Dedifferentiated amniotic fluid mesenchymal stem cell (primary cell): ENCODE data around the gene MRPL28.
"Not testable (repeated sequence)": the region's sequence is repeated elsewhere in the genome, so short reads cannot be mapped to it uniquely, and the experiment has no call there.

Source experiments
- DNase-seq: peaks from one replicate; pipeline ENCODE4 v3.0.0-alpha.2; 2016; ENCODE audit errors: extremely low spot score

Gene MRPL28

DNA sequence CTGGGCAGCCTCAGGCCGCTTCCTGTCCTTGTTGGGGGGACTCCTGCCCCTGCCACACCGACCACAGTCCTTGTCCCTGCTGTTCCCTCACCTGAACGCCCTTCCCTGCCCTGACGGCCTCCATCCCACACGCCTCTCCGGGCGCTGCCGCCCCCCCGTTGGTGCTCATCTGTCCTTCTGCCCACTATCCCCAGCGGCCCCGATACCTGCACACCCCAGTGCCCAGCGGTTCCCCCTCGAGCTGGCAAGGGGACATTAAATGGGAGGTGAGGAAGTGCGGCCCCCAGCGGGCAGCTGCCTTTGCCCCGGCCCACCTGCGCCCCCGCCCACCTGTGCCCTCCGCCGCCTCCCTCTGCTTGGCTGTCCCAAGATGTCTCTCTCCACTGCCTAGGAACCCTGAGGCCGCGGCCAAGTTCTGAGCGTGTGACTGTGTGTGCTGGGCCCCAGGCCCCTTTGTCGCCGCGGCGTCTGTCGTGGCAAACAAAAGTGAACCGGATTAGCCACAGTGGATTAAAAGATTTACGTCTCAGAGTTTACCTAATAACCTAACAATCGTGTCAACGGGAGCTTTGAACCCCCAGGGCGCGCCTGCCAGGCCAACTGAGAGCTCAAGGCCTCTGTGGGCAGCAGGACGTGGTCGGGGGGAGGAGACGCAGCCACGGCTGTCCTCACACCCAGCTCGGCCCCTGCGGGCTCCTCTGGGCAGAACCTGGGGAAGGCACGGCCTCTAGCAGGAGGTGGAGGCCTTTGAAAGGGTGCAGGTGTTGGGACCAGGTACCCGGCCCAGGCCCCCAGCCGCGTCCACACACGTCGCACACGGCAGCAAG lies 10.3 kb downstream of the MRPL28 start:
- no peak for DNase-seq

DNA sequence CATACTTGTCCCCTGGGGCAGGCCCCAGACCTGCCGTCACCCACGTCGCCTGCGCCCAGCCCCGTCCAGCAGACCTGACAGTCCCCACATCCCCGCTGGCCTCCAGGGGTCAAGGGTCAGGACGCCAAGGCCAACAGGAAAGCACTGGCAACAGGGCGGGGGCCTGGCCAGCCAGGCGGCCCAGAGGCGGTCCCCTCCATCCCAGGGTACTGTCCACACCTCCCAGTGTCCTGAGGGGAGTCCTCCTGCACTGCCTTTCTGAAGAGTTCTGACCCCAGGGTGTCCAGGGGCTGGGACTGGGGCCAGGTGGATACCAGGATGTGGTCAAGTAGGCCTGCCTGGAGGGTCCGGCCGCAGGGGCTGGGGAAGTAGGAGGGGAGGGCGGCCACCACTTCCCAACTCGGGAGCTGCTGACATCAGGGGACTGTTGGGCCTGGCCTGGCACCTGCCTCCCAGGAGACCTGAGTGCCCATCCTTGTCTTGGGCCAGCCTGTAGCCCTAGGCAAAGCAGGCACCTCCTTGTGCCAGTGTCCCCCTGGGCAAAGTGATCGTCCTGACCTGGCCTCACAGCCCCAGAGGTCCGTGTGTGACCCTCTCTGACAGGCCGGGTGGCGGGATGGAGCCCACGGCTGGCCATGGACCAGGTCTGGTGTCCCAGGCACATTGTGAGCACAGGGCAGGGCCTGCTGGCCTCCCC lies 11.1 kb downstream of the MRPL28 start:
- DNase-seq = no peak

DNA sequence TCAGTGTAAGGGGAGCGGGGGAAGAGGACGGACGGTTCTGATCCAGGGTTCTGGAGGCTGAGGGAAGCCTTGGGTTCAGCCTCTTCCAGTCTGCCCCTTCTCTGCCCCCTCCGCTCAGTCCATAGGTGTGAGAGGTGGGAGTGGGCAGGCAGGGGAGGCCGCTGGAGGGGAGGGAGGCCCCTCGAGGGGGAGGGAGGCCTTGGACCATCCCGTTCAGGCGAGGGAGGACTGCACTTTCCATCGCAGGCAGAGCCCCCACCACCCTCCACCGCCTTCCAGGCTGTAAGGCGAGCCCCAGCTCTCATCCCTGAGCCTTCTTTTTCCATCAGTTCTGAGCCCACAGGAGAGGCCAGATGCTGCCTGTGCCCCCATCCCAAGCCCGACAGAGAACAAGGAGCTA lies 13.6 kb downstream of the MRPL28 start:
- no peak for DNase-seq

DNA sequence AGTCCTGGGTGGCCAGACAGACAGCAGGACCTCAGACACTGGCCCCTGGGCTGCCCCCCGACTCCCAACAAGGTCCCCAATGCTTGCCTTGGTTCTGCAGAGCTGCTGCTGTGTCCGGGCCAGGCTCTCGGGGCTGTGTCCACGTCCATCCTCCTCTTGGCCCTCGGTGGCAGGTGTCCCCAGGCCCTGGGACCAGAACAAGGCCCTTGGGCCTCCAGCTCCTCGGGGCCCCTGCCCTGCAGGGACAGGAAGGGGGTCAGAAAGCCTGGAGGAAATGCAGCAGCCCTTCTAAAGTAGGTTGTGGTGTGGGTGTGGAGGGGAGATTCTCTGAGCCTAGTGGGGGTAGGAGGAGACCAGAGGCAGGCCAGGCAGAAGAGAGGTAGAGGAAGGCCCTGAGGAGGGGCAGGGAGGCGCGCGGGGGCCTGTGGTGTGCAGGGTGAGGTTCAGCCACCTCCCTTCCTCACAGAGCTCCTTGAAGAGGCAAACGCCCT lies 15.3 kb downstream of the MRPL28 start:
- no peak for DNase-seq

DNA sequence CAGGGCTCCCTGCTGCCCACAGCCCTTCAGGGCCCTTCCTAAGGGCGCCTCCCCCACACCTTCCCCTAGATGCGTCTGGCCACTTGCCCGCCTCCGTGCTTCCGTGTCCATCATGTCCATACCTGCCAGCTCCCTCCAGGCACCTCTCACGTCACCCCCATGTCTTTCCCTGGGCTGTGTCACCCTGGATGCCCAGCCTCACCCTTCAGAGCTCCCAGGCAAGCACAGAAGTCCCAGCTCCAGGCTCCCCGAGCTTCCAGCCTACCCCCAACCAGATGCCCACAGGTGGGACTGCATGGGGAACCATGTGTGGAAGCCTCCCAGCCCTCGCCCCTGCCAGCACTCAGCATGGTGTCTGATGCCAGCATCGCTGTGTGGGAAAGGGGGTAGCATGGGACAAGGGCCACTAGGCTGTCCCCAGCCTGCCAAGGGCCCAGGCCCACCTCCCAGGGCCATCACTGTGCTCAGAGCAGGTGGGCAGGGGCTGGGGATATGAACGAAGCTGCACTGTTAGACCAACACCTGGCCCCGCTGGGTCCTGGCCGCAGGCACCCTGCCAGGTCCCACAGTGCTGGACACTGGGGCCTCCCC lies 16.0 kb downstream of the MRPL28 start:
- no peak for DNase-seq

DNA sequence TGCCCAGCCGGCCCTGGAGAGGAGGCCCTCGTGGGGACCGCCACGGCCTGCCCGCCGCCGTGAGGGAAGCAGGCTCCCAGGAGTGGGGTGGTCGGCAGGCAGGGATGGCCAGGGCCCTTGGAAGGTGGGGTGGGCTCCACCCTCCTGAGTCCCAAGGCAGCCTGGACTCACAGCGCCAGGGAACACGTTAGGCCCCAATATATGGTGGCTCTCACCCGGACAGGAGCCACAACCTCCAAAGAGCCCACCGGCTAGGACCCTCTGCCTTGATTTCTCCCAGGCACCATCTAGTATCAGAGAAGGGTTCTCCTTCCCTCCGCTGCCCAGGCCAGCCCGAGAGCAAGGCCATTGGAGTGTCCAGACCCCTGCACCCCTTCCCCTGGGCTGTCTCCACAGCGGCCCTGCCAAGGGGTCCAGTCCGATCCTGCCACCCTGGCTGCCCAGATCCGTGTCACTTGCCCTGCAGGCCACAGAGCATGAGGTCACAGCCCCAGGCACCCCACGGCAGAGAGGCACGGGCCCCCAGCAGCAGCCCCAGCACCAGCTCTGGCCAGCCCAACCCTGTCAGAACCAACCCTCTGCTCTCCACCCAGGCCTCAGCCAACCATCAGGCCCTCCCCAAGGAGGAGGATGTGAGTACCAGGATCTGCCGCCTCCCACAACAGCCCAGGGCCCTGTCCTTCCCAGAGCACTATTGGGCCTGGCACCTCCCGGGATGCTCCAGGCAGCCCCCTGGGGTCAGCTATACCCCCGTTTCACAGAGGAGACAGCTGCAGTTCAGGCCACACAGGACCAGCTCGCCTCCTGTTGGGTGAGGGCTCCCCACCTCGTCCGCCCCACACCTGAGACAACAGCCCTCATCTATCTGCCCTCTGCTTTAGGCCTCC lies 16.7 kb downstream of the MRPL28 start:
- no peak for DNase-seq

DNA sequence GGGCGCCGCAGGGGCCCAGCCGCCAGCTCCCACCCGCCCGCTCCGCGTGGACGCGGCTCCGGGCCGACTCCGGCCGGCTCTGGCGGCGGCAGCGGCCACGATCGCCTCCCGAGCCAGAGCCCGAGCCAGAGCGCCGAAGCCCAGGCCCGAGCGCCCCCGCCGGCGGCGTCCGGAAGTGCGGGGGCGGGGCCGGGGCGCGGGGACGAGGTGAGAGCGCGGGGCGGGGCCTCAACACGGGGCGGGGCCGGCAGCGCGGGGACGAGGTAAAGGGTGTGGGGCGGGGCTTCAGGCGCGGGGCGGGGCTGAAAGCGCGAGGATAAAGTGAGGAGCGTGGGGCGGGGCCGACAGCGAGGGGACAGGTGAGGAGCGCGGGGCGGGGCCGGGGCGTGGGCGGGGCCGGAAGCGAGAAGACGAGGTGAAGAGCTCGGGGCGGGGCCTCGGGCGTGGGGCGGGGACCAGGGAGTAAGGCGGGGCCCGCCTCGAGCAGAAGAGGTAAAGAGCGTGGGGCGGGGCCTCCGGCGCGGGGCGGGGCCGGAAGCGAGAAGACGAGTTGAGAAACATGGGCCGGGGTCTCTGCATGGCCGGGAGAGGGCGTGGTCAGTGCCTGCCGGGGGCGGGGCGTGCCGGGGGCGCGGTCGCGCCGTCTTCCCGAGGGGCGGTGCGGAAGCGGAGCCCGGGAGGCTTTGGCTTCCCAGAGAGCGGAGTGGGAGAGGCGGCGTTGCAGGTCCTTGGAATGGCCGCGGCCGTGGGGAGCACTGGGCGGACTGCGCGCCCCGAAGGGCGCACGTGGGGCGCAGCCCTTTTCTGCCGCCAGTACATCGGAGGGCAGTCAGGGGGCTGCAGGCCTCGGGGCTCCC lies 17.6 kb downstream of the MRPL28 start, which contains the start of gene AXIN1:
AXIN1 (minus strand) TSS at position 177 of the 857 bp plus-strand sequence. CDS start 5,698 bp downstream, outside the sequence.
- DNase-seq = peak; percentile 74

DNA sequence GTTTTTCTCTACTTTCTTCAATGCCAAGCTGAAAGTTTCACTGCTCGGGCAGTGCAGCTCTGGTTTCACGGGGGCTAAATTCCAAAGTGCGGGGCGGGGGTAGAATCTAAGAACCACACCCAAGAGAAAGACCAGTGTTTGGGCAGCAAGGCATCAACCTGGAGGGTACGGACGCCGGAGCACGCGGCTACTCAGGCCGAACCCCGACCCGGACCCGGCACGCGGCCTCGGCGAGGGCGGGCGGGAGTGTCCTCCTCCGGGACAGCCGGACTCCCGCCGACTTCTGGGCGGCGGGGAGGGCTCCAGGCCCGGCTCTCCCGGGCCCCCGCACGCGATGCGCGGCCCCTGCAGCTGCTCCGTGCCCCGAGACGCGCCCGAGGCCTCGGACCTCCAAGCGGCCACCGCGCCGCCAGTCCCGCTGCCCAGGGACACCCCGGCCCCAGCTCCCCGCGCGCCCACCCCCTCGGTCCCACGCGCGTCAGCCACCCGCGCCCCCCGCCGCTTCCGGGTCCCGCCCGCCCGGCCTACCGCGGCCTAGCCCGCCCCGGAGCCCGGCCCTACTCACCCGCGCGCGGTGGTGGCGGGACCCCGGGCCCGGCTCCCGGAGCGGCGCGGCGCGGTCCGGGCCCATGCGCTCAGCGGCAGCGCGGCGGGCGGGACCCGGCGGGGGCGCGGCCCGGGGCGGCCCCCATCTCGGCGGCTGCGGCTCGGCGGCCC lies 18.4 kb downstream of the MRPL28 start:
- no peak for DNase-seq

DNA sequence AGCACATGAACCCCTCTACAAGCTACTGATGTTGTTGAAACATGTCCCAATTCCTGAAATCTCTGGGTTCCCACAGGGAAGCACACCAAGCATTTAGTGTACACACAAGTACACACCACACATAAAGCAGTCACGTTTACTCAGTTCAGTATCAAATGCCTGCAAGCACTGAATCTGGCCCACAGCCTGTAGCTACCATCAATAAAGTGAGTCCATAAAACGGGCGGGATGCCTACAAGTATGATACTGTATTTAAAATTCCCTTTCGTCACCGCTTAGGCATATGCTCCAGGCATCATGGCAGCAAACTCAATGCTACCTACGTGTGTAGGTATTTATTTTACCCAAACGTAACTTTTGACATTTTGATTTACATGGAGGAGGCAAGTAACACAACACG lies 20.1 kb downstream of the MRPL28 start:
- DNase-seq = no peak

DNA sequence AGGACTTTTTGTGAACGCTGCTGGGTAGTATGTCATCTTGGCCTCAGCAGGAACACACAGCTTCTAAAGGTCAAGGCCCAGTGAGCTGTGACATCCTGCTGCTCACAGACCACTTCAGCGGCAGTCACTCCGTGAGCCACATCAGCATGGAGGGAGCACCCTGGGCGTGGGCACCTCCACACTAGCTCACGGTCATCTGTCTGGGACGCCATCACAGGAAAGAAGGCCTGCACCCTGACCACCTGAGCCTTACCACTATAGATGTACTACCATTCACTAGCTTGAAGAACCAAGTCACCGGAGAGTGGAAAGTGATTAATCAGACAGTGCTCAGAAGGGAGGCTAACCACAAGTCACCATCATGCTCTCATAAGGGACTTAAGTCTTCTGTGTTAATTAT lies 21.1 kb downstream of the MRPL28 start:
- no peak for DNase-seq

DNA sequence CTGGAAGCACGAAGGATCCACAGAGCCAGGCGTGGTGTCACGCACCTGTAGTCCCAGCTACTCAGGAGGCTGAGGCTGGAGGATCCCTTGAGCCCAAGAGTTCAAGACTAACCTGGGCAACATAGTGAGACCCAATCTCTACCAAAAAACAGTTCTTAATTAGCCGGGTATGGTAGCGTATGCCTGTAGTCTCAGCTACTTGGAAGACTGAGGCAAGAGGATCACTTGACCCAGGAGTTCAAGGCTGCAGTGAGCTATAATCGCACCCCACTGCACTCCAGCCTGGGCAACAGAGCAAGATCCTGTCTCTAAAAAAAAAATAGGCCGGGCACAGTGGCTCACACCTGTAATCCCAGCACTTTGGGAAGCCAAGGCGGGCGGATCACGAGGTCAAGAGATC lies 21.8 kb downstream of the MRPL28 start:
- not testable (repeated sequence) for DNase-seq

DNA sequence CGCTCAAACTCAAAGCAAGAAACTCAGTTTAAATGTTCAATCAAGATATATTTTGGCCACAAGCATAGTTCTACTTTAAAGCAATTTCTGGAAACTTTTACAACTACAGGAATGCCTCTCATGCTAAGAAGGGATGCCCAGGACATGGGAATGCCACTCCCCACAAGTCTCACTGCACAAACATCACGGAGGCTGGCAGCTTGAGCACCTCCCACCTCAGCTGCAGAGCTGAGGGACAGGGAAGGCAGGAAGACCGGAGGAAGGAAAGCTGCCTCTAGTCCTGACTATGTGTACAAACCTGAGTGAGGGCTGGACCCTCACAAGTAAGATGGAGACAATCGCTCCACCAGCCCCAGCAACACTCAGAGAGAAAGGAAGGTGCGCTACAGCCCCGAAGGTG lies 23.1 kb downstream of the MRPL28 start:
- no peak for DNase-seq

DNA sequence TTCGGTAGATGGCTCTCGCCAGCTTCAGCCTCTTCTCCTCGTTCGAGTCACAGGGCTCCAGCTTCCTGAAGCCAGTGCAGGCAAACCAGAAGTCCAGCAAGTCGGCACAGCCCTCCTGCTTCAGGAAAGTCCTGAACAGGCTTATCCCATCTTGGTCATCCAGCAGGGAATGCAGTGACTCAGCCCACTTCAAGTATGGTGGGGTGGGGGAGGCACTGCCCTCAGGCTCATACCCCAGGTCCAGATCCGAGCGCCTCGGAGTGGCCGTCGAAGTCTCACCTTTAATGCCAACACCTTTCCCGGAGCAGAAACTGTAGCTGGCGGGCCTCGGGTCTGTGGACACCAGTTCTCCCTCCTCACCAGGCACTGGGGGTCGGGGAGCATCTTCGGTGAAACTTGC lies 23.8 kb downstream of the MRPL28 start:
- no peak for DNase-seq

DNA sequence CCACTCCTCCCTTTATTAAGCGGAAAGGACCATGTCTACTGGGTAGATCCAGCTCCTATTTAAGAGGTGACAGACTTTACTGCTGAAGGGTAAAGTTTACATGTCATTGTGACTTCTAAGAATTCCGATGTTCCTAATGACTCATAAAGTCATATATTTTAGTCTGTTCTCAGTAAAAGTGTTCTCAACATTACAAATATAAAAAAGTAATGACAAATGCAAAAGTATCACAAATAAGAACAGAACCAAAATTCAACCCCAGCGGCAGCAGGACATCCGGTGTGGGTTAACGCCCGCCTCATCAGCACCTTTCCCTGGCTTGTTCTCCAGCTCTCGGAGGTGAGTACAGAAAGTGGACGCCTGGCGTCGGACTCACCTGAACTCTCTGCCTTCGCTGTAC lies 24.6 kb downstream of the MRPL28 start:
- no peak for DNase-seq

DNA sequence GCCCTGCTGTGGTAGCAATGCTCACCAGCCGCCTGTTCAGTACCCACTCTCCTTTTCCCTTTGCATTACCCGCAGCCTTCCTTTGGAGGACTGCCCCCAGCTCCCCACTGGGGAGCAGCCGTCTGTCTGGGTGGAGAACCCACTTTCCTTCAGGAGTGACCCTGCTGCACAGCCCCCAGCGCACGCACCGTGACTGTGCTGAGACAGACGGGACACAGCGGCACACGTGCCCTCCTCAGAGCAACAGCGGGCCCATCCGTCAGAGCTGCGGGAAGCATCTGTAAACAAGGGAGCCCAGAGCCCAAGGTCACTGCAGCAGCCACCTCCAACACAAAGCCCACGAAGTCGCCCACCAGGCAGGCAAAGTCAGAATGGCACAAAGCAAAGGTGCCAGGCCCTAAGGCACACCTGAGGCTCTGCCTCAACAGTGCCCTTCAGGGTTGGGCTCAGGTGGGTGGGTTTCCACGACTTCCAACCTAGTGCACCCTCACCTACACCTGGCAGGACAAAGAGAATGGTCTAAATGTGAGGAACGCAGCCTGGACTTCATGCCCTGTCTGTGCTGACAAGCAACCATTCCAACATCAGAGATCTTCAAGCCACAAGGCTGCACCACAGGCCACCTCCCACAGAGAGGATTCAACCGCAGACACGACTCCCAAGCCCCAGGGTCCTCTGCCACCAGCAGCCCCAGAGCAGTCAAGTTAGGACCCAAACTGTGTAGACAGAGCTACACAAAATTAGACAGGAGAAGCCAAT lies 27.7 kb downstream of the MRPL28 start:
- no peak for DNase-seq

DNA sequence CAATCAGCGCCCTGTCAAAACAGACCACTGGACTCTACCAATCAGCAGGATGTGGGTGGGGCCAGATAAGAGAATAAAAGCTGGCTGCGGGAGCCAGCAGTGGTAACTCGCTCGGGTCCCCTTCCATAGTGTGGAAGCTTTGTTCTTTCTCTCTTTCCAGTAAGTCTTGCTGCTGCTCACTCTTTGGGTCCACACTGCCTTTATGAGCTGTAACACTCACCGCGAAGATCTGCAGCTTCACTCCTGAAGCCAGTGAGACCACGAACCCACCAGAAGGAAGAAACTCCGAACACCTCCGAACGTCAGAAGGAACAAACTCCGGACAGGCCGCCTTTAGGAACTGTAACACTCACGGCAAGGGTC lies 28.4 kb downstream of the MRPL28 start:
- not testable (repeated sequence) for DNase-seq

DNA sequence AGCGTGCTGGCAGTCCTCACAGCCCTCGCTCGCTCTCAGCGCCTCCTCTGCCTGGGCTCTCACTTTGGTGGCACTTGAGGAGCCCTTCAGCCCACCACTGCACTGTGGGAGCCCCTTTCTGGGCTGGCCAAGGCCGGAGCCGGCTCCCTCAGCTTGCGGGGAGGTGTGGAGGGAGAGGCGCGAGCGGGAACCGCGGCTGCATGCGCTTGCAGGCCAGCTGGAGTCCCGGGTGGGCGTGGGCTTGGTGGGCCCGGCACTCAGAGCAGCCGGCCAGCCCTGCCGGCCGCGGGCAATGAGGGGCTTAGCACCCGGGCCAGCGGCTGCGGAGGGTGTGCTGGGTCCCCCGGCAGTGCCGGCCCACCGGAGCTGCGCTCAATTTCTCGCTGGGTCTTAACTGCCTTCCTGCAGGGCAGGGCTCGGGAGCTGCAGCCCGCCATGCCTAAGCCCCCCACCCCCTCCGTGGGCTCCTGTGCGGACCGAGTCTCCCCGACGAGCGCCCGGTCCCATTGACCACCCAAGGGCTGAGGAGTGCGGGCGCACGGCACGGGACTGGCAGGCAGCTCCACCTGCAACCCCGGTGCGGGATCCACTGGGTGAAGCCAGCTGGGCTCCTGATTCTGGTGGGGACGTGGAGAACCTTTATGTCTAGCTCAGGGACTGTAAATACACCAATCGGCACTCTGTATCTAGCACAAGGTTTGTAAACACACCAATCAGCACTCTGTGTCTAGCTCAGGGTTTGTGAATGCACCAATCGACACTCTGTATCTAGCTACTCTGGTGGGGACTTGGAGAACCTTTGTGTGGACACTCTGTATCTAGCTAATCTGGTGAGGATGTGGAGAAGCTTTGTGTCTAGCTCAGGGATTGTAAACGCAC lies 29.0 kb downstream of the MRPL28 start:
- DNase-seq = not testable (repeated sequence)

DNA sequence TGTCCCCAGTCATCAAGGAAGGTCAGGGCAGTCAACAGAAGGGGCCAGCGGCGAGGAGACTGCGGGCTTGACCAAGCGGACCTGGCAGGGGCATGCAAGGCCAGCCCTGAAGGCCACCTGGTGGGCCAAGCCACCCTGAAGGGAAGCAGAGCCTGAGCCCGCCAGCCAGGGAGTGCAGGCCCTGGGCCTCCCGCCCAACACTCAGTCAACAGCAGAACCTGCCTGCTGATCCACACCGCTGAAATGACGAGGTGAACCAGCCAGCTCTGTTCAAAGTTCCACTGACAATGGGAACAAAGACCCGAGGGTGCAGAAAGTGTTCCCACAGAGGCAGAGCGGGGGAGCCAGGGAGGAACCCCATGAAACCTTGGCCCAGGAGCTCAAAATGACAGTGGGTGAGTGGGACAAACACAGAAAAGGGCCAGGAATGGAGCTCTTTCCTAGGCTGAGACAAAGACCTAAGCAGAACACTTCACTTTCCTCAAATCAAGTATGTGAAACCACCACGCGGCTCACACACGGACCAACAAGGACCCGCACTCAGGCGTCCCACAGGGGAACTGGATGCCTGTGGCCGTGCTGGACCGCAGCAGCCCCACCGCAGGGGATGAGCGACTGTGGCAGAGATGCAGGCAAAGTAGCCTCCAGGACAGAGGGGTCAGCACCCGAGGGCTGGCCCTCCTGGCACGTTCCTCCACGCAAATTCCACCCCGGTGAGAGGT lies 29.8 kb downstream of the MRPL28 start:
- no peak for DNase-seq
